Adrenal gland (tissue), 12 donors: ENCODE results near the gene LPIN2. TPM values are rescaled to one million over a fixed set of nuclear protein-coding genes. Genes with fewer than 3 reads are reported as not detected.

ENCODE experiments used
- DNase-seq, 7 donors: peaks; one replicate each; pipeline ENCODE4 v3.0.0-alpha.2; 2019 to 2020
- H3K27ac ChIP-seq, 5 donors: fragments of 200-600 bp; sonication (generic) in 4 of 5; 1 replicate in 3 of 5; 2 replicates in 2 of 5; pipeline versions ENCODE4 v1.5.1 to v1.8.0; 2016 to 2020; ENCODE audit warnings: mild to moderate bottlenecking in 1 of 5
- H3K27me3 ChIP-seq: fragments of 200-600 bp; 2 replicates; pipeline ENCODE4 v1.8.0; 2021
- H3K36me3 ChIP-seq, 2 donors: fragments of 200-600 bp; replicated peaks in 1 of 2; 1 replicate in 1 of 2; 2 replicates in 1 of 2; pipeline versions ENCODE4 v1.5.1 to v1.8.0; 2018 to 2022
- H3K4me1 ChIP-seq, 2 donors: fragments of 200-600 bp; replicated peaks in 1 of 2; 1 replicate in 1 of 2; 2 replicates in 1 of 2; pipeline versions ENCODE4 v1.5.1 to v1.8.0; 2018 to 2021
- H3K4me3 ChIP-seq, 4 donors: fragments of 200-600 bp; sonication (generic) in 3 of 4; one replicate each; pipeline ENCODE4 v1.5.1; 2016 to 2018
- H3K9me3 ChIP-seq, 3 donors: fragments of 200-600 bp; sonication (generic) in 1 of 3; replicated peaks in 1 of 3; 1 replicate in 2 of 3; 2 replicates in 1 of 3; pipeline versions ENCODE4 v1.5.1 to v1.8.0; 2016 to 2021
- POLR2A ChIP-seq, 2 donors: fragments of 450-650 bp; IDR thresholded peaks; one replicate each; pipeline ENCODE4 v1.6.1; 2017; ENCODE audit warnings: antibody characterized with exemption in 2 of 2, mild to moderate bottlenecking in 2 of 2, moderate library complexity in 1 of 2
- WGBS, 4 donors: extraction: QIAGEN DNeasy Blood & Tissue Kit in 2 of 4; methylation state at CpG; one replicate each; pipeline versions ENCODE4 v1.1.5 to v1.1.7; 2013 to 2017; 5-methylcytosine and 5-hydroxymethylcytosine counted together
- intact Hi-C, 2 donors: fragments of 100-400 bp; cut with DNase I; formaldehyde crosslinking; loops; one replicate each; pipeline versions ENCODE4 v1.14.1 to v1.15.0; 2022 to 2023
- polyA plus RNA-seq, 3 donors: library from polyadenylated mRNA; stranded (reverse); fragments of 200-250 nt in 2 of 3; fragments of 350-450 nt in 1 of 3; fragmentation: Illumina TruSeq in 1 of 3; extraction: RNeasy Lipid Tissue Mini Kit (QIAGEN cat#74804) in 1 of 3; gene quantifications; one replicate each; pipeline ENCODE4 v1.2.3, GENCODE V29; 2013 to 2014
- total RNA-seq, 9 donors: library from RNA; depleted of rRNA in 4 of 9; stranded (reverse); fragments of >200 nt in 4 of 9; fragments of 120-200 nt in 1 of 9; fragmentation: NEBNext Ultra II Directional in 1 of 9; extraction: Animal tissue kit (Norgen Biotek cat#: 25700) in 1 of 9; gene quantifications; one replicate each; pipeline versions ENCODE4 v1.1.0 to v1.2.4, GENCODE V29; 2013 to 2023
- TF ChIP-seq, protein P1 (sequence below), 6 experiments: fragments of 450-650 bp in 4 of 6; fragments of 200-600 bp in 2 of 6; sonication (generic) in 1 of 6; IDR thresholded peaks; 1 replicate in 5 of 6; 2 replicates in 1 of 6; pipeline versions ENCODE4 v1.5.1 to v1.8.0; 2016 to 2021; ENCODE audit warnings: antibody characterized with exemption in 6 of 6, mild to moderate bottlenecking in 2 of 6, moderate library complexity in 1 of 6
- donor health status: healthy with polysubstance abuse.
- donor health status: Bipolar disorder and iron deficiency.
- donor health status: DM: yes; HTN: yes; CAD: no.
- donor health status: DM: no; HTN: no; CAD: no.
- donor health status: DM: no; HTN: no; CAD: no.
- donor health status: DM: yes; HTN: yes; CAD: no.

The LPIN2 gene
- total and polyA plus RNA-seq, 12 donors, result 5.2 to 48.6 (median 27.3) TPM

DNA sequence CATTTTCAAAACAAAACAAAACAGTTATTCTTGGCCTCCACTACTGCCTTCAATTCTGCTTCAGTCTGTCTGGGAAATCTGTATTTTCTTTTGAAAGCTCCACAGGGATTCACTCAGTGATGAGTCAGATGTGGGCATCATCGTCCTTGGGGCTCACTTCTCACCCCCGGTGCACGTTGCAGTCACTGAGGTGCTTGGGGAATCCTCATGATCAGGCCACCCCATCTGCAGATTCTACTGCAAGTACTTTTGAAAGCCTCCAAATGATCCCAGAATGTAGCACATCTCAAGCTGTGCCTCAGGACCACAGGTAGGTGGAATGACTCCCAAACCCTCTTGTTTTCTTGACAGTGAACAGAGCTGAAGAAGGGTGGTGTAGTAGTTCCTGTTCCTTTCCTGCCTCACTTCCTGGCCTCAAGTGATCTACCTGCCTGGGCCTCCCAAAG, 34.3 kb downstream of the LPIN2 start:
- peak; percentile 74 to 91 (median 90) for DNase-seq
- WGBS, 4 donors, result 0 to 14% (median 8%) methylated on average over 3 of the region's 3 CpGs
- Histone ChIP-seq H3K4me1 (peaks cover 37 to 72% of the 10 kb centered on the region in 2 donors), H3K27me3 (no peaks in the 10 kb centered on the region), H3K36me3 (no peaks in the 10 kb centered on the region), H3K4me3 (peak overlapping the region in 1 of 4 donors; percentile 22), H3K27ac (peak overlapping the region; percentile 53 to 91 (median 83)), H3K9me3 (no peaks in the 10 kb centered on the region)
- TF ChIP-seq, protein P1, sequence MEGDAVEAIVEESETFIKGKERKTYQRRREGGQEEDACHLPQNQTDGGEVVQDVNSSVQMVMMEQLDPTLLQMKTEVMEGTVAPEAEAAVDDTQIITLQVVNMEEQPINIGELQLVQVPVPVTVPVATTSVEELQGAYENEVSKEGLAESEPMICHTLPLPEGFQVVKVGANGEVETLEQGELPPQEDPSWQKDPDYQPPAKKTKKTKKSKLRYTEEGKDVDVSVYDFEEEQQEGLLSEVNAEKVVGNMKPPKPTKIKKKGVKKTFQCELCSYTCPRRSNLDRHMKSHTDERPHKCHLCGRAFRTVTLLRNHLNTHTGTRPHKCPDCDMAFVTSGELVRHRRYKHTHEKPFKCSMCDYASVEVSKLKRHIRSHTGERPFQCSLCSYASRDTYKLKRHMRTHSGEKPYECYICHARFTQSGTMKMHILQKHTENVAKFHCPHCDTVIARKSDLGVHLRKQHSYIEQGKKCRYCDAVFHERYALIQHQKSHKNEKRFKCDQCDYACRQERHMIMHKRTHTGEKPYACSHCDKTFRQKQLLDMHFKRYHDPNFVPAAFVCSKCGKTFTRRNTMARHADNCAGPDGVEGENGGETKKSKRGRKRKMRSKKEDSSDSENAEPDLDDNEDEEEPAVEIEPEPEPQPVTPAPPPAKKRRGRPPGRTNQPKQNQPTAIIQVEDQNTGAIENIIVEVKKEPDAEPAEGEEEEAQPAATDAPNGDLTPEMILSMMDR (IDR thresholded peaks at IDR 0.05), result no peak
- peak in 1 of 2 donors; percentile 62 for TF ChIP-seq POLR2A (IDR thresholded peaks at IDR 0.05)
- intact Hi-C loops, result no loop called here

DNA sequence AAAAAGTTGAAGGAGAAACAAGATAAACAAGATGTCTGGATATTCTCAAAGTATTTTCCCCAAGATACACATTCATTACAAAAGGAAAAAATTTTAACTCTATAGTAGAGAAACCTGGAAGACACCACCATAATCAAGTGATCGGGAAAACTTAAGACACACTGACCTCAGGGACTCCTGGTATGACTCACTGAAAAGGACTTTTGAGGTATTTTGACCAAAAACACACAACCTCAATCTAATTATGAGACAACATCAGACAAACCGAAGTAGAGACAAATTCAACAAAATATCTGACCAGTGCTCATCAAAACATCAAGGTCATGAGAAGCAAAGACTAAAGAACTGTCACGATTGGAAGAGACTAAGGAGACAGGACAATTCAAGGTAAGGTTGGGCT, 34.7 kb downstream of the LPIN2 start:
- TF ChIP-seq POLR2A (IDR thresholded peaks at IDR 0.05), result no peak
- TF ChIP-seq, protein P1 (IDR thresholded peaks at IDR 0.05), result no peak
- H3K27ac ChIP-seq, result peak overlapping the region; percentile 53 to 91 (median 83)
- H3K27me3 ChIP-seq, result no peaks in the 10 kb centered on the region
- H3K4me1 ChIP-seq, result peaks cover 39 to 69% of the 10 kb centered on the region in 2 donors
- H3K9me3 ChIP-seq, result no peaks in the 10 kb centered on the region
- no peaks in the 10 kb centered on the region for H3K36me3 ChIP-seq
- intact Hi-C loops, result no loop called here
- DNase-seq, result no peak
- peak overlapping the region in 1 of 4 donors; percentile 22 for H3K4me3 ChIP-seq
- 19 to 31% (median 23%) methylated on average over 3 of the region's 3 CpGs for WGBS, 4 donors

DNA sequence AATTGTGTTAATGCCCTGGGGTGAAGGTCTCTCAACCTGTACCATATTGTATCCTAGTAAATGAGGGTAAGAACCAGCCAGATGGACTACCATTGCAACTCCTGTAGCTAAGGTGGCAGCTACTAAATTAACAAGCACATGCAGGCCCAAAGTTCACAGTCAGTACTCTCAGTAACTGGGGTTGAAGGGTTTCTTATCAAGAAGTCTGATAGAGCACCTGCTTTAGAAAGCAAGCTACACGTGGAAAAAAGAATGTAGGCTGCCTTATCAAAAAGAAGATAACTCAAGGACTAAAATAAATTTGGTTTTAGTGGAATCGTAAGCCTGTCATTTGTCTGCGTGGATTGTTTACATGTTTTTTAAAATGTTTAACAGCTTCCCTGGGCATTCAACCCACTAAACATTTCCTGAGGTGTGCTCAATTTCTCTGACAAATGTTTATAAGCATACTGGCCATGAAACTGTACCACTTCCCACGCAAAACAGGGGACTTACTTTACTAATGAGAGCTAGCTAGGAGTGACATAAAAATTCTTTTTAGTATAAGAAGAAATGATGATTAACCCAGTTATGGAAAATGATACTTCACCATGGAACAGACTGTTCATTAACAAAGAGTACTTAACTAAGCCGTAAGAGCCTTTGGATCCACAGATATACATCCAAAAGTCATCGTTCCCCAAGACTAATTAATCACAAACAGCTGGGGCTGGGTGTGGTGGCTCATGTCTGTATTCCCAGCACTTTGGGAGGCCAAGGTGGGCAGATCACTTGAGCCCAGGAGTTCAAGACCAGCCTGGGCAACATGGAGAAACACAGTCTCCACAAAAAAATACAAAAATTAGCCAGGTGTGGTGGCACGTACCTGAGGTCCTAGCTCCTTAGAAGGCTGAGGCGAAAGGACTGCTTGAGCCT, 36.5 kb downstream of the LPIN2 start:
- Histone ChIP-seq H3K4me3 (no peak overlapping the region), H3K9me3 (no peaks in the 10 kb centered on the region), H3K27ac (peak overlapping the region in 2 of 5 donors; percentile 6 to 21), H3K27me3 (no peaks in the 10 kb centered on the region), H3K4me1 (peaks cover 38 to 64% of the 10 kb centered on the region in 2 donors), H3K36me3 (no peaks in the 10 kb centered on the region)
- TF ChIP-seq POLR2A (IDR thresholded peaks at IDR 0.05), result no peak
- TF ChIP-seq, protein P1 (IDR thresholded peaks at IDR 0.05), result no peak
- 64 to 70% (median 64%) methylated on average over 8 of the region's 8 CpGs for WGBS, 4 donors
- intact Hi-C loops, result no loop called here
- no peak for DNase-seq

DNA sequence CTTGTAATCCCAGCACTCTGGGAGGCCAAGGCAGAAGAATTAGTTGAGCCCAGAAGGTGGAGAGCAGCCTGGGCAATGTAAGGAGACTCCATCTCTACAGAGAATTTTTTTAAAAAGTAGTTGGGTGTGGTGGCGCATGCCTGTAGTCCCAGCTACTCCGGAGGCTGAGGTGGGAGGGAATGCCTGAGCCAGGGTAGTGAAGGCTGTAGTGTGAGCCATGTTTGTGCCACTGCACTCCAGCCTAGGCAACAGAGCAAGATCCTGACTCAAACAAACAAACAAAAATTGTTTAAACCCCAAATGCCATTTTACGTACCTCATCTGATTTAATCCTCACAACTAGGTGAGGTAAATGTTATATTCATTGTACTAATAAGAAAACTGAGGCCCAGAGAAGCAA, 38.2 kb downstream of the LPIN2 start:
- no peaks in the 10 kb centered on the region for H3K36me3 ChIP-seq
- no peaks in the 10 kb centered on the region for H3K27me3 ChIP-seq
- intact Hi-C loops, result no loop called here
- H3K4me1 ChIP-seq, result peaks cover 35 to 64% of the 10 kb centered on the region in 2 donors
- H3K27ac ChIP-seq, result no peak overlapping the region
- H3K4me3 ChIP-seq, result no peak overlapping the region
- 99 to 100% (median 100%) methylated on average over 3 of the region's 3 CpGs for whole genome bisulfite sequencing, 4 donors
- DNase-seq, result no peak
- no peak for TF ChIP-seq POLR2A (IDR thresholded peaks at IDR 0.05)
- TF ChIP-seq, protein P1 (IDR thresholded peaks at IDR 0.05), result no peak
- H3K9me3 ChIP-seq, result no peaks in the 10 kb centered on the region
